Keratinocyte (primary cell): ENCODE data around the gene ARHGAP45.

ENCODE experiments used
- EZH2 ChIP-seq: IDR thresholded peaks from one replicate; pipeline ENCODE4 v1.6.1; 2012; ENCODE audit warnings: inconsistent platforms, mild to moderate bottlenecking, low read length, moderate library complexity
- TF ChIP-seq, protein P1 (sequence below), 3 experiments: IDR thresholded peaks in 1 of 3; conservative IDR thresholded peaks in 1 of 3; optimal IDR thresholded peaks in 1 of 3; 2 replicates in 2 of 3; 3 replicates in 1 of 3; pipeline versions ENCODE3 to v1.5.1; 2011; ENCODE audit warnings: low read length in 3 of 3, mild to moderate bottlenecking in 3 of 3, moderate library complexity in 2 of 3, control low read depth in 1 of 3, inconsistent platforms in 1 of 3; ENCODE audit not compliant: insufficient read depth in 2 of 3; ENCODE audit errors: extremely low read depth in 1 of 3

DNA sequence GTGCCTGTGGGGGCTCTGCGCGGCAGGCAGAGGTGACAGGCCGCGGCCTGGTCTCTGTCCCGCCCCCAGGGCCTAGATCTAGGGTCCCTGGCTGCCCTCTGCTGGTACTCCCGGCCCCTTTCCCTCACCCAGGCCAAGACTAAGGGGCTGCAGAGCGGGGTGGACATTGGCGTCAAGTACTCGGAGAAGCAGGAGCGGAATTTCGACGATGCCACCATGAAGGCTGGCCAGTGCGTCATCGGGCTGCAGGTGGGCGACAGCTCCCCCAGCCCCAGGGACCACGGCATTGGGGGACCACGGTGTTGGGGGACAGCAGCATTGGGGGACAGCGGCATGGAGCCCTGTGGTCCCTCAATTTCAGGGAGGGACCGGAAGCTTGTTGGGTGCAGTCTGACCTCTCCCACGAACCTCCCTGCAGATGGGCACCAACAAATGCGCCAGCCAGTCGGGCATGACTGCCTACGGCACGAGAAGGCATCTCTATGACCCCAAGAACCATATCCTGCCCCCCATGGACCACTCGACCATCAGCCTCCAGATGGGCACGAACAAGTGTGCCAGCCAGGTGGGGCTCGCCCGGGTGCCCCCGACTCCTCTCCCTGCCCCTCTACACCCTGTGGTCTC, 30.9 kb upstream of the ARHGAP45 start:
- TF ChIP-seq, protein P1, sequence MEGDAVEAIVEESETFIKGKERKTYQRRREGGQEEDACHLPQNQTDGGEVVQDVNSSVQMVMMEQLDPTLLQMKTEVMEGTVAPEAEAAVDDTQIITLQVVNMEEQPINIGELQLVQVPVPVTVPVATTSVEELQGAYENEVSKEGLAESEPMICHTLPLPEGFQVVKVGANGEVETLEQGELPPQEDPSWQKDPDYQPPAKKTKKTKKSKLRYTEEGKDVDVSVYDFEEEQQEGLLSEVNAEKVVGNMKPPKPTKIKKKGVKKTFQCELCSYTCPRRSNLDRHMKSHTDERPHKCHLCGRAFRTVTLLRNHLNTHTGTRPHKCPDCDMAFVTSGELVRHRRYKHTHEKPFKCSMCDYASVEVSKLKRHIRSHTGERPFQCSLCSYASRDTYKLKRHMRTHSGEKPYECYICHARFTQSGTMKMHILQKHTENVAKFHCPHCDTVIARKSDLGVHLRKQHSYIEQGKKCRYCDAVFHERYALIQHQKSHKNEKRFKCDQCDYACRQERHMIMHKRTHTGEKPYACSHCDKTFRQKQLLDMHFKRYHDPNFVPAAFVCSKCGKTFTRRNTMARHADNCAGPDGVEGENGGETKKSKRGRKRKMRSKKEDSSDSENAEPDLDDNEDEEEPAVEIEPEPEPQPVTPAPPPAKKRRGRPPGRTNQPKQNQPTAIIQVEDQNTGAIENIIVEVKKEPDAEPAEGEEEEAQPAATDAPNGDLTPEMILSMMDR (optimal IDR thresholded peaks at IDR 0.05 in 1 of 3, IDR thresholded peaks at IDR 0.05 in 1 of 3, conservative IDR thresholded peaks at IDR 0.05 in 1 of 3; ENCODE audit: extremely low read depth in 1 of 3, insufficient read depth in 2 of 3, low read length in 3 of 3): no peak
- TF ChIP-seq EZH2: no peak
